ENCODE measurements around the gene PKP4. TPM values are rescaled to one million over a fixed set of nuclear protein-coding genes. Genes with fewer than 3 reads are reported as not detected.
A peak's percentile ranks its signal among the peaks of the same experiment; 100 is the strongest.

The PKP4 gene
- total RNA-seq, 1 experiment from 2014 or later, result 40.1 TPM

DNA sequence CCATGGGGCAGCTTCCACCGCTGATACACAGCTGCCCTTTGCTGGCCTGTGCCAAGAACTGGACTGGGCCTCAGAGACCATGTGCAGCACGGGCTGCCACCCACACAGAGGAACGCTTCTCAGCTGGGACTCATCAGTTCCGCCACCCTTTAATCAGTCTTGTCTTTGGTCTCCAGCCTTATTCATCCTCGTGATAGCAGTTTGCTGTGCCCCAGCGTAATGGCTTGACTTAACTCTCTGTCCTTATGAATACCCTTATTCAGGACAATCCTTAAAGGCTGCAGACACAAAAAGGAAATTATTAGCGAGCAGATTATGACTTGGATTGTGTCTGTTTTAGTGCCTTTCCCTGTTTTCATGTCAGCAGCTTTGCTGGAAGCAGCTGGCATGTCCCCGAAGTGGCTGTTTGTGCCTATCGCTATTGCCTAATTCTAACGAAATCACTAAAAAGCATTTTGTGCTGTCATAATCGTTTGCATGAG lies 229.5 kb downstream of the PKP4 start:
- Histone ChIP-seq H4K20me1 (ENCODE audit: low read length) (no peaks in the 10 kb centered on the region), H3K27ac (ENCODE audit: low read length) (no peak overlapping the region), H3K36me3 (ENCODE audit: low read depth, low read length) (0 out of 2 replicates have a peak, but pooled peaks cover 2% of the 10 kb centered on the region), H3K9me2 (replicated peaks; ENCODE audit: low read length) (no peaks in the 10 kb centered on the region), H3K9ac (ENCODE audit: low read length) (no peak overlapping the region), H3K4me1 (ENCODE audit: insufficient read depth, low read length) (no peaks in the 10 kb centered on the region), H3K4me2 (ENCODE audit: low read length) (no peak overlapping the region), H3K9me3 (ENCODE audit: low read length) (no peaks in the 10 kb centered on the region), H3K27me3 (ENCODE audit: low read length) (no peaks in the 10 kb centered on the region), H3K79me2 (ENCODE audit: low read length) (no peaks in the 10 kb centered on the region), H3F3A (ENCODE audit: low read length, unreplicated experiment) (no peaks in the 10 kb centered on the region), H2AFZ (ENCODE audit: low read length) (no peak overlapping the region), H3K4me3 (ENCODE audit: low read length) (no peak overlapping the region)
- BruUV-seq (replicated peaks), result no TSS peak
- ChIA-PET CTCF (no interaction called here), POLR2A (ENCODE audit: unreplicated experiment) (no interaction called here)
- intact Hi-C loops (cut with micrococcal nuclease), result no loop called here
- DNase-seq (no peak), ATAC-seq (no peak)
- no peak for TF ChIP-seq EZH2 (IDR thresholded peaks at IDR 0.05; ENCODE audit: low read length, unreplicated experiment)
- TF ChIP-seq EZH2phosphoT487 (IDR thresholded peaks at IDR 0.05; ENCODE audit: borderline replicate concordance, low read length), result no peak
- TF ChIP-seq, protein P1, sequence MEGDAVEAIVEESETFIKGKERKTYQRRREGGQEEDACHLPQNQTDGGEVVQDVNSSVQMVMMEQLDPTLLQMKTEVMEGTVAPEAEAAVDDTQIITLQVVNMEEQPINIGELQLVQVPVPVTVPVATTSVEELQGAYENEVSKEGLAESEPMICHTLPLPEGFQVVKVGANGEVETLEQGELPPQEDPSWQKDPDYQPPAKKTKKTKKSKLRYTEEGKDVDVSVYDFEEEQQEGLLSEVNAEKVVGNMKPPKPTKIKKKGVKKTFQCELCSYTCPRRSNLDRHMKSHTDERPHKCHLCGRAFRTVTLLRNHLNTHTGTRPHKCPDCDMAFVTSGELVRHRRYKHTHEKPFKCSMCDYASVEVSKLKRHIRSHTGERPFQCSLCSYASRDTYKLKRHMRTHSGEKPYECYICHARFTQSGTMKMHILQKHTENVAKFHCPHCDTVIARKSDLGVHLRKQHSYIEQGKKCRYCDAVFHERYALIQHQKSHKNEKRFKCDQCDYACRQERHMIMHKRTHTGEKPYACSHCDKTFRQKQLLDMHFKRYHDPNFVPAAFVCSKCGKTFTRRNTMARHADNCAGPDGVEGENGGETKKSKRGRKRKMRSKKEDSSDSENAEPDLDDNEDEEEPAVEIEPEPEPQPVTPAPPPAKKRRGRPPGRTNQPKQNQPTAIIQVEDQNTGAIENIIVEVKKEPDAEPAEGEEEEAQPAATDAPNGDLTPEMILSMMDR (conservative IDR thresholded peaks at IDR 0.05; ENCODE audit: low read depth, low read length), result no peak

DNA sequence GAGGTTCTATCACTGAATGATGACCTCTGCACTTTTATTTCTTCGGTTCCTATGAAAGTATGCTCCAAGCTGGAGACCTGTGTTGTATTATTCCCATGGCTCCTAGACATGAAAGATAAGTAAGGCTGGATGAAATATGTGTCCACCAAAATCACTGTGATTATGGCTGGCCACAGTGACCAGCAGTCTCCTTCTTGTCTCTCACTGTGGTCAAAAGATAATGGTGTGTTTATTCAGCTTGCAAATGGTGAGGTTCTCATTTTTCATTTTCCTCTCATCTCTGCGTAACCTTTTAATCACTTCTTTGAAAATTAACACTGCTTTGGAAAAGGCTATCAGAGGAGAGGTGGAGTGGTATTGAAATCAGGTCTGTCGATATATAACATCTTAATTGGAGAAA lies 230.6 kb downstream of the PKP4 start:
- Histone ChIP-seq H3K9me2 (replicated peaks; ENCODE audit: low read length) (no peaks in the 10 kb centered on the region), H3K9me3 (ENCODE audit: low read length) (no peaks in the 10 kb centered on the region), H3K36me3 (ENCODE audit: low read depth, low read length) (no peaks in the 10 kb centered on the region), H3K27ac (ENCODE audit: low read length) (no peak overlapping the region), H3K4me1 (ENCODE audit: insufficient read depth, low read length) (no peaks in the 10 kb centered on the region), H3F3A (ENCODE audit: low read length, unreplicated experiment) (no peaks in the 10 kb centered on the region), H3K79me2 (ENCODE audit: low read length) (no peaks in the 10 kb centered on the region), H3K4me3 (ENCODE audit: low read length) (no peak overlapping the region), H3K27me3 (ENCODE audit: low read length) (no peaks in the 10 kb centered on the region), H4K20me1 (ENCODE audit: low read length) (no peaks in the 10 kb centered on the region), H2AFZ (ENCODE audit: low read length) (no peak overlapping the region), H3K9ac (ENCODE audit: low read length) (no peak overlapping the region), H3K4me2 (ENCODE audit: low read length) (no peak overlapping the region)
- no TSS peak for BruUV-seq (replicated peaks)
- CTCF ChIA-PET, result no interaction called here
- no peak for ATAC-seq
- no peak for TF ChIP-seq EZH2 (IDR thresholded peaks at IDR 0.05; ENCODE audit: low read length, unreplicated experiment)
- TF ChIP-seq EZH2phosphoT487 (IDR thresholded peaks at IDR 0.05; ENCODE audit: borderline replicate concordance, low read length), result no peak
- POLR2A ChIA-PET (ENCODE audit: unreplicated experiment), result no interaction called here
- no peak for DNase-seq
- intact Hi-C loops (cut with micrococcal nuclease), result no loop called here

DNA sequence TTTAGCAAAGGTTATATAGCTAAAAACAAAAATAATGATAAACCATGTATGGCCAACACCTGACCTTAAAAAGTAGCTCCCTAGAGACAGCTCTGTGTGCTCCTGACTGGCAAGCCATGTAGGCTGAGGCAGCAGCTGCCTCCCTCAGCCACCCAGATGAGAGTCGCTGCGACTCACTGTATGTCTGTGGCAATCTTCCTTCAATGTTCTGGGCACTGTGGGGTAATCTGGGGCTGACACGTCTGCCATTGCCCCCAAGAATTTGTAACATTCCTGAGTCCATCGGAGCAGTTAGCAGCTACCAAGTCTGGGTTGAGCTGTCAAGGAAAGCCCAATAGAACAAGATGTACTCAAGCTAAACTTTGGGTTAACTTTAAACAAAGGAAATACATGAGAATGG lies 232.0 kb downstream of the PKP4 start:
- H3K79me2 ChIP-seq (ENCODE audit: low read length), result no peaks in the 10 kb centered on the region
- no TSS peak for BruUV-seq (replicated peaks)
- DNase-seq, result peak; percentile 32
- CTCF ChIA-PET, result no interaction called here
- H3K4me2 ChIP-seq (ENCODE audit: low read length), result no peak overlapping the region
- H3K9me2 ChIP-seq (replicated peaks; ENCODE audit: low read length), result no peaks in the 10 kb centered on the region
- no peaks in the 10 kb centered on the region for H3F3A ChIP-seq (ENCODE audit: low read length, unreplicated experiment)
- TF ChIP-seq EZH2 (IDR thresholded peaks at IDR 0.05; ENCODE audit: low read length, unreplicated experiment), result no peak
- no peak for TF ChIP-seq EZH2phosphoT487 (IDR thresholded peaks at IDR 0.05; ENCODE audit: borderline replicate concordance, low read length)
- TF ChIP-seq, protein P1 (conservative IDR thresholded peaks at IDR 0.05; ENCODE audit: low read depth, low read length), result no peak
- no peaks in the 10 kb centered on the region for H3K4me1 ChIP-seq (ENCODE audit: insufficient read depth, low read length)
- no peak overlapping the region for H3K9ac ChIP-seq (ENCODE audit: low read length)
- no peak overlapping the region for H2AFZ ChIP-seq (ENCODE audit: low read length)
- ATAC-seq, result no peak; the same call in 1 of the 2 replicates
- H3K27me3 ChIP-seq (ENCODE audit: low read length), result no peaks in the 10 kb centered on the region
- POLR2A ChIA-PET (ENCODE audit: unreplicated experiment), result no interaction called here
- no peaks in the 10 kb centered on the region for H3K36me3 ChIP-seq (ENCODE audit: low read depth, low read length)
- no peaks in the 10 kb centered on the region for H4K20me1 ChIP-seq (ENCODE audit: low read length)
- intact Hi-C loops (cut with micrococcal nuclease), result no loop called here
- no peak overlapping the region for H3K27ac ChIP-seq (ENCODE audit: low read length)
- no peak overlapping the region for H3K4me3 ChIP-seq (ENCODE audit: low read length)
- H3K9me3 ChIP-seq (ENCODE audit: low read length), result no peaks in the 10 kb centered on the region
